NCI-H526 (cell line): ENCODE data around the gene PALM.
"Not testable (repeated sequence)": the region's sequence is repeated elsewhere in the genome, so short reads cannot be mapped to it uniquely, and the experiment has no call there.

Experiments used
- DNase-seq, 2 experiments: peaks; one replicate each; lab custom pipeline; 2025; lab: John Stamatoyannopoulos, UW

Gene PALM, protein sequence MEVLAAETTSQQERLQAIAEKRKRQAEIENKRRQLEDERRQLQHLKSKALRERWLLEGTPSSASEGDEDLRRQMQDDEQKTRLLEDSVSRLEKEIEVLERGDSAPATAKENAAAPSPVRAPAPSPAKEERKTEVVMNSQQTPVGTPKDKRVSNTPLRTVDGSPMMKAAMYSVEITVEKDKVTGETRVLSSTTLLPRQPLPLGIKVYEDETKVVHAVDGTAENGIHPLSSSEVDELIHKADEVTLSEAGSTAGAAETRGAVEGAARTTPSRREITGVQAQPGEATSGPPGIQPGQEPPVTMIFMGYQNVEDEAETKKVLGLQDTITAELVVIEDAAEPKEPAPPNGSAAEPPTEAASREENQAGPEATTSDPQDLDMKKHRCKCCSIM

DNA sequence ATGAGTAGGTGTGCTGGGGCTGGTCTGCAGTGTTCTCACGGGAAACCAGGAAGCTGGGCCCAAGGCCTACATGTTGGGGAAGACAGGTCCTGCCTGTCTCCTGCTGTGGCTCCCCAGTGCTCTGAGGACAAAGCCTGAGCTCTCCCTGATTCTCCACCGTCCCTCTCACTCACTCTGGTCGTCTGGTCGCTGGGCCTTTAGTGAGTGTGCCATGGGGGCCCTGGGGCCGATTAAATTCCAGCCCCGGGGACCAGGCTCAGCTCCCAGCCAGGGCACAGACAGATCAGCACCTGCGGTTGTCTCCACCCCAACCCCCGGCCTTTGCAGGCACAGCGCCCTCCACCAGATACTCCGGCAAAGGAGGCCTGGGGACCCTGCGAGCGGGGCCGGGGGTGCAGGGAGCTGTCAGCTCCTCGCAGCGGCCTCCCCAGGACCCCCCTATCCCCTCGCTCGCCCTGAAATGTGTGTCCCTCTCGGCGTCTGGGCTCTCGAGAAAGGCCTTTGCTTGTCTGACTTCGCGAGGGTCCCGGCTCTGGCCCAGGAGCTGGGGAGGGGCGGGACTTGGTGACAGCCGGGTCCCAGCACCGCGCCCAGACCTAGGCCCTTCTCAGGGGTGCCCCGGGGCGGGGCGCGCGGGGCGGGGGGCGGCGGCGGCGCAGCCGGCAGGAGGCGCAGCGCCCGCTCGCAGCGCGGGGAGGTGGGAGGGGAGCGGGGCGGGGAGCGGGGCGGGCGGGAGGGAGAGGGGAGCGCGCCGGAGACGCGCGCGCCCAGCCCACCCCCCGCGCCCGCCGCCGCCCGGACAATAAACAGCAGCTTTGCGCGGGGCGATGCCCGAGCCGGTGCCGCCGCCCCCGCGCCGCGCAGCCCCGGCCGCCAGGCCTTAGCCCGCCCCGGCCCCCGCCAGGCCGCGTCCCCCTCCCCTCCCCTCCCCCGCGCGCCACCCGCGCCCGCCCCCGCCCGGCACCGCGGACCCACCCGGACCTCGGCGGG is at the start of gene PALM:
Gene PALM (plus strand): TSS at position 782 of the 990 bp plus-strand sequence. CDS start 212 bp downstream, outside the sequence.
- DNase-seq = peak in 1 of 2 experiments; percentile 31

DNA sequence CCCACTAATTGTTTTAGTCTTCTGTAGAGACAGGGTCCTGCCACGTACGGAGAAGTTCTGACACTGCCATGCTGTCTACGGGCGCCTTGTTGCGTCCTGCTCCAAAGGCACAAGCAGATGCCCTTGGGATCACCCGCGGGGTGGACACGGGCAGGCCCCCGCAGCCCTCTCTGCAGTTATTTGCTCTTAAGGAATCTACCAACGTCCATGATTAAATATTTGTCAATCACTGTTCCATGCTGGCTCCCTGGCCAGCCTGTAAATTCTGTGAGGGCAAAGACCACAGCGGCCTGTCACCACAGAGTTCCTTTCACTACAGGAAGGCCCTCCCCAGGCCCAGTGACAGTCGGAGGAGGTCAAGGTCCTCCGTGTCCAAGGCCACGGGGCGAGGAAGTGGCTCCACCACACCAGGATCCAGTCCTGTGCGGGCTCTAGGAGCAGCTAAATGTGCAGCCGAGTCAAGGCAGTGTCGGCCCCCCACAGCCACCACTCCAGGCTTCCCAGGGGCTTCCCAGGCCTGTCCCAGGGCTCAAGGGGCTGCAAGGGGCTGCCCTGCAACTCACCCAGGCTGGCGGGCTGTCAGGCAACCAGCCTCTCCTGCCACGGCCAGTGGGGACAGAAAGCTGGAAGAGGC is 47.8 kb upstream of the PALM start:
- no peak for DNase-seq

DNA sequence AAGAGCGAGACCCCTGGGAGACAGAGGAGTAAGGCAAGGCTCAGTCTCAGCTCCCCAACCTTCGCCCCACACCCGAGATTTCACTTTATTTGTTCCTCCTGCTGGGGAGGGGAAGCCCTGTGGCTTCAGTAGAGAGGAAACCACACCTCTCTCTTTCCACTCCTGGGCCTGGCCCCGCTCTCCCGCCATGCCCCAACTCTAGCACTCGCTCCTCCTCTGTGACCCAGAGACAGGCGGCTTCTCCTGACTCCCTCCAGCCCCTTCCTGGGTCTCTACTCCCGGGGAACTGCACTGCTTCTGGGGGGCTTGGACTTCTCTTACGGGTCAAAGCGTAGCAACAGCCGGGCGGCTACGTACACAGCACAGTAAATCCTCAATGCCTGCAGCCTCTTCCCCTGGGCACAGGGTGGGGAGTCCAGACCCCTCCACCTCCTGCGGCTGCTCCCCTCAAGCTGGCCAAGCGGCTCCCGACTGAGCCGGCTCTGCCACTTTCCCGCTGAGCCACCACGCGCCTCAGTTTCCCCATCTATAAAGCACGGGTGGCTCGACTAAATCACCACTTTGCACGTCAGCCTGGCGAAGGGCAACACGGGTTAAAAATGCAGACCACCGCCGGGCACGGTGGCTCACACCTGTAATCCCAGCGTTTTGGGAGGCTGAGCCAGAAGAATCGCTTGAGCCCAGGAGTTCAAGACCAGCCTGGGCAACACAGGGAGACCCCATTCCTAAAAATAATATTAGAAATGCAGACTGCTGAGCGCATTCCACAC is 47.1 kb upstream of the PALM start:
- no peak for DNase-seq

DNA sequence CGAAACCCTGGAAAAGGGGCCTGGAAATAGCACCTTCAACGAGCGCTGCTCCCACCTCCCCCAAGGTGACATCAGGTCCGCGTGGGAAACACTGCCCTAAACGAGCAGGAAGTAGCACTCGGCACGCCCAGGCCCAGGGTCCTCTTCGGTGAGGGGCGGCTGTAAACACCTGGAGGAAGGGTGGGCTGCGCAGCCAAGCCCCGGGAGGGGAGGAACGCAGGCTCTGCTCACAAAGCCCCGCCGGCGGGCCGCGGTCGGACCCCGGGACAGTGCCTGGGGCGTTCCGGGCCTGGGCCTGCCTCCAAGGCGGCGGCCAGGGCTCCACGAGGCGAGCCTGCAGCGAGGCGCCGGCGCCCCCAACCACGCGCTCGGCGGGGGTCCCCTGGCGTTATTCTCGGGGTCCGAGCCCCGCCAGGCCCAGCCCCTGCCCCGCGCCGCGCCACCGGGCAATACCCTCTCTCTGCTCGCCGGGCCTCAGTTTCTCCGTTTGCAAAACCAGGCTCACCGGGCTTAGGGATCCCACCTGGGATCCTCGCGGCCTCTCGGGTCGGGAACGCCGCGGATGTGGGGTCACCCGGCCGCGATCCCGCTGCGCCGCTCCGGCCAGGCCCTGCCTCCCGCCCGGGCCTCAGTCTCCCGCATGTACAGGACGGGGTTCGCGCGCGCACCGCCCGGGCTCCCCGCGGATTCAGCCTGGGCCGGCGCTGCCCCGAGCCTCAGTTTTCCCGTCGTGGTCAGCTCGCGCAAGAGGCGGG is 46.4 kb upstream of the PALM start:
- DNase-seq = peak in 1 of 2 experiments; percentile 28

DNA sequence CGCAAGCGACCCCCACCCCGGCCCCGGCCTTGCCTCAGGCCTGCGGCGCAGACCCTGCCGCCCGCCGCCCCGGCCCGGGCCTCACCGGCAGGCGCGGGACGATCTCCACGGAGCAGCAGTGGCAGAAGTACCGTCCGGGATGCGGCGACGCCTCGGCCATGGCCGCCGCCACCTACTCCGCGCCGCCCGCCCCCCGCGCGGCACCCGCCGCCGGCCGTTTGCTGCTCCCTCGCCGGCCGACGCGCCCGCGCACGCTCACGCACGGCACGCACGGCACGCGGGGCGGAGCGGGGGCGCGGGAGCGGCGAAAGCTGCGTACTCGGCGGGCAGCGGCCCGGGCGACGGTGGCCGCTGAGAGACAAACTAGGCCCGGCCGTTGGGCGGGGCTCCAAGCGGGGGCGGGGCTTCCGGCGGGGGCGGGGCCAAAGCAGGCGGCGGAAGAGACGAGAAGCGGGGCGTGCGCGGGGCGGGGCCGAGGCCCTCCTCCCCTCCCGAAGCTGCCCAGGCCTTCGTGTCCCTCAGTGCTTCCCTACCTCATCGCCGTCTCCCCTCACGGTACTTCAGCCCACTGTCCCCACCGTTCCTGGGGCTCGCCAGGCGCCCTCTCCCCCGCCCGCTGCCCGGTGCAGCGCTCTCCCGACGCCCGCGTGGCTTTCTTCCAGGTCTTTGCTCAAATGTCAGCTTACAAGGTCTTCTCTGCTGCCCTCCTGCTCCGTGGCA is 45.6 kb upstream of the PALM start, which contains the start of gene RNF126:
Gene RNF126 (minus strand): TSS at position 253 of the 720 bp plus-strand sequence. CDS start 93 bp downstream, at position 160.
- DNase-seq = peak in 1 of 2 experiments; percentile 84

DNA sequence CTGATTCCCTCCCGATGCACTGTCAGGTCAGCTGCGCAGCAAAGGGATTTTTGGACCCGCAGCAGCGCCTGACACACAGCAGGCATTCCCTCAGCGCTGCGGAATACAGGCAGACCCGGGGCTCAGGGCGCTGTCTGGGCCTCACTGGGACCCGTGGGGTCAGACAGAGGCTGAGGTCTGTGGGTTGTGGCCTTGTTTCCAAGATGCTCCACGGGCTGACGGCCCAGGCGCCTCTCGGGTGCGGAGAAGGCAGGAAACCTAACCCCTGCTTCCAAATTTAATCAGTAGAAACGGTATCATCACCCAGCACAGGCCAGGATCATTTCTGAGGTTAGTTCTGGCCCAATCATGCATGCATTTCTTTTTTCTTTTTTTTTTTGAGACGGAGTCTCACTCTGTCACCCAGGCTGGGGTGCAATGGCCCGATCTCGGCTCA is 45.0 kb upstream of the PALM start:
- no peak for DNase-seq

DNA sequence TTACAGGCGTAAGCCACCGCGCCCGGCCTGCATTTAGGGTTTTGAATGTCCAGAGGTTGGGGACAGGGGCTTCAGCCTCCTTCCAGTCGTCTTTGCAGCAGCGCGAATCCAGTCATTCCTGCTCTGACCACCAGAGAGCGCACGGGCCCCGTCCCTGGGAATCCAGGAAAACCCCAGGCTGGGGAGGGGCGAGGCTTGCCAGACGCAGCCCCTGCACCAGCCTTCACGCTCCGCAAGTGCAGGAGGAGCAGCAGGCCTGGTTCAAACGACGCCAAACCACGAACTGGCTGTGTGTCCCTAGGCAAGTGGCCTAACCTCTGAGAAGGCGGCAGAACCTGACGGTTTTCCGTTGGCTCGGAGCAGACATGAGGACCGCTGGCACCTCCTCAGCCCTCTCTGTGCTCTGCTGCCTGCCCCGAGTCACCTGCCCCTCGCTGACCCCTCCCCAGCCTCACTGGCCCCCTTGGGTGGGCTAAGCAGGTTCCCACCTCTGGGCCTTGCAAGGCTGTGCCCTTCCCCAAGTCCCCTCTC is 43.8 kb upstream of the PALM start:
- DNase-seq = peak in 1 of 2 experiments; percentile 87

DNA sequence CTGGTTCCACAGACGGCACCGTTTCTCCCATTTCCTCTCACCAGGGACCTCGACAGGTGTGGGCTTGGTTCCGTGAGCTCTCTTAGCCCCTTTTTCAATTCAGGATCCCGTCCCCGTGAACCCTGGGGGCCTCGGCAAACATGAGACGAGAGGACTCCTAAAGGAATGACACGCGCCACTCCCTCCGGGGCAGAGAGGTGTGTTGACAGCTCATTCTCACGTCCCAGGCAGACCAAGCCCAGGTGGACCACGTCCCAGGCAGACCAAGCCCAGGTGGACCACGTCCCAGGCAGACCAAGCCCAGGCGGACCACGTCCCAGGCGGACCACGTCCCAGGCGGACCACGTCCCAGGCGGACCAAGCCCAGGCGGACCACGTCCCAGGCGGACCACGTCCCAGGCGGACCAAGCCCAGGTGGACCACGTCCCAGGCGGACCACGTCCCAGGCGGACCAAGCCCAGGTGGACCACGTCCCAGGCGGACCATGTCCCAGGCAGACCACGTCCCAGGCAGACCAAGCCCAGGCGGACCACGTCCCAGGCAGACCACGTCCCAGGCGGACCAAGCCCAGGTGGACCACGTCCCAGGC is 41.7 kb upstream of the PALM start:
- DNase-seq = not testable (repeated sequence)

DNA sequence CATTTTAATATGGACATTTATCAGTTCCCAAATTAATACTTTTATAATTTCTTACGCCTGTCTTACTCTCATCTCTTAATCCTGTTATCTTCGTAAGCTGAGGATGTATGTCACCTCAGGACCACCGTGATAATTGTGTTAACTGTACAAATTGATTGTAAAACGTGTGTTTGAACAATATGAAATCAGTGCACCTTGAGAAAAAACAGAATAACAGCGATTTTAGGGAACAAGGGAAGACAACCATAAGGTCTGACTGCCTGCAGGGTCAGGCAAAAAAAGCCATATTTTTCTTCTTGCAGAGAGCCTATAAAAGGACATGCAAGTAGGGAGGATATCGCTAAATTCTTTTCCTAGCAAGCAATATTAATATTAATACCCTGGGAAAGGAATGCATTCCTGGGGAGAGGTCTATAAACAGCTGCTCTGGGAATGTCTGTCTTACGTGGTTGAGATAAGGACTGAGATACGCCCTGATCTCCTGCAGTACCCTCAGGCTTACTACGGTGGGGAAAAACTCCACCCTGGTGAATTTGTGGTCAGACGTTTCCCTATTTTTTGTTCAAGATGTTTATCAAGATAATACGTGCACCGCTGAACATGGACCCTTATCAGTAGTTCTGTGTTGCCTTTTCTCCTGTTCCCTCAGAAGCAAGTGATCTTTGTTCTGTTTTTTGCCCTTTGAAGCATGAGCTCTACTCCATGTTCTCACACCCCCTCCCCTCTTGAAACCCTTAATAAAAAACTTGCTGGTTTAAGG is 39.9 kb upstream of the PALM start:
- DNase-seq = not testable (repeated sequence)

DNA sequence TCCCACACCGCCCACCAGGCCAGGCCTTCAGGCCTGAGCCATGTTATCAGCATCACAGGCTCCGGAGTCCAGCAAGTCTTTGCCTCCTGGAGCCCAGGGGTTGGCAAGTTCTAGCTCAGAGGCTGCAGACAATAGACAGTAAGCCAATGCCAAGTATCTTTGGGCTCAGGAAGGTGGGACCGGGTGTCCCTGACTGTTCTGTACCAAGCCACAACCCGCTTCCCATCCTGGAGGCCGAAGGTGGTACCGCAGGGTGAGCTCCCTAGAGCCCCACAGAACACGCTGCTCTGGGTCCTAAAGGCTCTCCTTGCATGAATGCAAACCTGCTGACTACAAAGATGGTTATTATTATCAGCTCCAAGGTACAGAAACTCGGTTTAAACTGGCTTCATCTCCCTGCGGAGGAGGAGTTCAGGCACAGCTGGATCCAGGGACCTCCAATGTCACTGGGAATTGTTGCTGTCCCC is 38.1 kb upstream of the PALM start:
- no peak for DNase-seq

DNA sequence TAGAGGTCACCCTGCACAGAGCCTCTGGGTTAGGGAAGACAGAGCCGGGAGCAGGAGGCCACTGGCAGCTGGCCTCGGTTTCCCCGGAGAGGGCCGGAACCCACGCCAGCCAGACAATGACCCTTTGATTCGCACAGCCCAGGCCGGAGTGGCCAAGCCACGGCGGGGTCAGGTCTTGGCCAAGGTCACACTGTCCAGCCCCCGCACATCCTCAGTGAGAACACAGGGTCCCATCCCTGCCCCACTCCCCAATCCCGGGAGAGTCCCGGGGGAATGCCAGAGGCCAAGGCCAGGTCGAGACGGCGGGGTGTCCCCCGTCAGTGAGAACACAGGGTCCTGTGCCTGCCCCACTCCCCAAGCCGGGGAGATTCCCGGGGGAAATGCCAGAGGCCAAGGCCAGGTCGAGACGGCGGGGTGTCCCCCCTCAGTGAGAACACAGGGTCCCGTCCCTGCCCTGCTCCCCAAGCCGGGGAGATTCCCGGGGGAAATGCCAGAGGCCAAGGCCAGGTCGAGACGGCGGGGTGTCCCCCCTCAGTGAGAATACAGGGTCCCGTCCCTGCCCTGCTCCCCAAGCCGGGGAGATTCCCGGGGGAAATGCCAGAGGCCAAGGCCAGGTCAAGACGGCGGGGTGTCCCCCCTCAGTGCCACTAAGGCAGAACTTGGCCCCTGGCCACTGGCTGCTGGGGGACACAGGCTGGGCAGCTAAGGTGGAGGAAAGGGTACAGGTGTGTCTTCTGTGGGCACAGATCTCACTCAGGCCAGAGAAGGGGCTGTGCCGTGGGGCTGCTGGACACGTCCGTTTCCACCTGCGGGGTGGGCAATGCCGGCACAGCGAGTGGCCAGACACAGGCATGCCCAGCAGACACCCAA is 34.2 kb upstream of the PALM start:
- DNase-seq = no peak

DNA sequence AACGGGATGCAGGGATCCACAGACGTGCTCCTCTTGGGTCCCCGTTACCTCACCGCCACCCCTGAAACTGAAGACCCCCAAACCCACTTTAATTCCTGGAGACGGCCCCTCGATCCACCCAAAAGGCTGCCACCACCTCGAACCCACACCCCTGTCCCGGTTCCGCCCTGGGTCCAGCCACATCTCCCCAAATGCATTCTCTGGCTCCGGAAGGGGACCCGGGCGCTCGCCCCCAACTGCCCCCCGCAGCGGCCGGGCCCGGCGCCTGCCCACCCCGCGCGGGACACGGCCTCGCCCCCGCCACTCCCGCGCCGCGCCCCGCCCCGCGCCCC is 32.8 kb upstream of the PALM start:
- DNase-seq = no peak

DNA sequence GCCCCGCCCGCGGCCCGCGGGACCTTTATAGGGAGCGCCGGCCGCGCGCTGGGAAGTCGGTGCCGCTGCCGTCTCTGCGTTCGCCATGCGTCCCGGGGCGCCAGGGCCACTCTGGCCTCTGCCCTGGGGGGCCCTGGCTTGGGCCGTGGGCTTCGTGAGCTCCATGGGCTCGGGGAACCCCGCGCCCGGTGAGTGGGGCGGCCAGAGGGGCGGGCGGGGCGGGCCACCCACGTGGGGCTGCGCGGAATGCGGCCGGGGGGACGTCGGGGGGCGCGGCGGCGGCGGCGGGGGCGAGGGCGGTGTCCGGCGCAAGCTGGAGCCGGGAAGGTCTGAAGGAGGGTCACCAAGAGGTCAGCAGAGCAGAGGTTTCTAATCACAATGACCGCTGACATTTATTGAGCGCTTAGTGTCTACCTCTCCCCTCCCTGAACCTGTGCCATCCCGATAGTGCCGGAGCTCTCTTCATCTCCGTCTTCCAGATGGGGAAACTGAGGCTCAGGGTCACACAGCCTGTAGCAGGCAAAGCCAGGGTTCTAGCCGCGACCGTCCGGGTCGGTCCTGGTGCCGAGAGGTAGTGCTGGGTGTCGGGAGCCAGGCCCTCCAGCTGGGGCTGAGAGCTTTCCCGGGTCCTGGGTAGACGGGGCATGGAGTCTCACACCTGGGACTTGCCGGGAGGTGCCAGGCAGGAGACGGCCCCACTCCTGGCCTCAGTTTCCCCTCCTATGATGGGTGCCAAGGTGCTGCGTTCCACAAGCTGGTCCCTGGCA is 32.2 kb upstream of the PALM start, which contains the start of gene FSTL3:
Gene FSTL3 (plus strand): TSS at position 54 of the 767 bp plus-strand sequence. CDS start 32 bp downstream, at position 86.
- DNase-seq = no peak

DNA sequence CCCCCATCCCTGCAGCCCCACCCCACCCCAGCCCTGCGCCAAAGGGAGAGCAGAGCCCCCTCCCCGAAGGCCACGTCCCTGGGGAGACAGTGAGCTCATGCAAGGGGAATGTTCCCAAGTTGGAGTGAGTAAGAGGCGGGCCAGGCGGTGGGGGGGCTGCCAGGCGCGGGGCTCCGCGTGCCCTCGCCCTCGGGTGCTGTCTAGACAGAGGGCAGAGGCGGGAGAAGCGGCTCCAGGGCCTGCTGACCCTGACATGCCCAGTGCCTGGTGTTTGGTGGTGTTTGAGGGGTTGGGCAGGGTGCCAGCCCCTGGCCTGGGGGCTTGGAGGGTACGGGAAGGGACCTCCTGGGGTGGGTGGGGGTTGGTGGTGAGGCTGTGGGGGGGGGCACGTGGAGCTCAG is 31.5 kb upstream of the PALM start:
- no peak for DNase-seq

DNA sequence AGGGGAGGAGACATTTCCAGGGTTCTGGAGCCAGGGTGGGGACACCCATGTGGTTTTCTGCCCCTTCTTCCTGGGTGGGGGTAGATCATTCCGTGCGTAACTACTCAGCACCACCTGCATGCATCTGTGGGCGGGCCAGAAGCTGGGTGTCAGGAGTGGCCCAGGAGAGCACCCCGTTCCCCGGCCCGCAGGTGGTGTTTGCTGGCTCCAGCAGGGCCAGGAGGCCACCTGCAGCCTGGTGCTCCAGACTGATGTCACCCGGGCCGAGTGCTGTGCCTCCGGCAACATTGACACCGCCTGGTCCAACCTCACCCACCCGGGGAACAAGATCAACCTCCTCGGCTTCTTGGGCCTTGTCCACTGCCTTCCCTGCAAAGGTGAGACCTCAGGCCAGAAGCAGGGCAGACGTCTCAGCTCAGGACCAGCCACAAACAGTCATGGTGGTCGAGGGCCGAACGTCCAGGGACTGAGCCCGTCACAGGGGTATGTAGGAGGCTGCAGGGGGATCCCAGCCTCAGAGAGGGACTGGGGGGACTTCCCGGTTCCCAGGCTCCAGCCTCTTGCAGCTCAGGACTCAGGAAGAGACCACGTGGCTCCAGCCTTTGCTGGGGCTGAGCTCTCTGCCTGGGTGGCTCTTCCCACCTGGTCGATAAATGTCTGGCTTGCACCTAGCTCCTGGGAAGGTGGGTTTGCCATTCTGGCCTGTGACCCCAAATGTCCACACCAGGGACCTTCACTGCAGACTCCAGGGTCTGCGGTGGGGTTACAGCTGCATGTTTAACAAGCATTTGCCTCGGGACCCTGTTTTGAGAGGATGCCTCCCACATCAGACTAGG is 30.9 kb upstream of the PALM start:
- DNase-seq = no peak
